ENCODE measurements around the gene TPCN2. TPM values are rescaled to one million over a fixed set of nuclear protein-coding genes. Genes with fewer than 3 reads are reported as not detected.

TPCN2 gene
- total RNA-seq, 1 donor from 2014 or later, result 4.5 TPM

- no peak for DNase-seq (ENCODE audit: low read depth)
- no peak for TF ChIP-seq CTCF (IDR thresholded peaks at IDR 0.05; ENCODE audit: insufficient read depth, low read length, severe bottlenecking)
- peaks cover 3% of the 10 kb centered on the region for H3K36me3 ChIP-seq (ENCODE audit: control insufficient read depth, insufficient read depth, low read length)
- H3K4me3 ChIP-seq (ENCODE audit: low read depth, low read length), result no peak overlapping the region
- no peaks in the 10 kb centered on the region for H3K27me3 ChIP-seq (ENCODE audit: control insufficient read depth, insufficient read depth, low read length)
- FAIRE-seq, result no peak
These were observed 22.5 kb downstream of the TPCN2 start for GRCh38 chr11:69071086-69071800.

GRCh38 chr11:69071956-69072355, 23.2 kb downstream of the TPCN2 start:
- no peak for TF ChIP-seq CTCF (IDR thresholded peaks at IDR 0.05; ENCODE audit: insufficient read depth, low read length, severe bottlenecking)
- DNase-seq (ENCODE audit: low read depth) (no peak), FAIRE-seq (no peak)
- no peak overlapping the region for H3K4me3 ChIP-seq (ENCODE audit: low read depth, low read length)
- H3K36me3 ChIP-seq (ENCODE audit: control insufficient read depth, insufficient read depth, low read length), result peaks cover 3% of the 10 kb centered on the region
- H3K27me3 ChIP-seq (ENCODE audit: control insufficient read depth, insufficient read depth, low read length), result no peaks in the 10 kb centered on the region

GRCh38 chr11:69073469-69073868, 24.7 kb downstream of the TPCN2 start:
- no peak for TF ChIP-seq CTCF (IDR thresholded peaks at IDR 0.05; ENCODE audit: insufficient read depth, low read length, severe bottlenecking)
- DNase-seq (ENCODE audit: low read depth) (no peak), FAIRE-seq (no peak)
- Histone ChIP-seq H3K36me3 (ENCODE audit: control insufficient read depth, insufficient read depth, low read length) (peaks cover 1% of the 10 kb centered on the region), H3K4me3 (ENCODE audit: low read depth, low read length) (no peak overlapping the region), H3K27me3 (ENCODE audit: control insufficient read depth, insufficient read depth, low read length) (no peaks in the 10 kb centered on the region)

GRCh38 chr11:69074375-69075140, 25.8 kb downstream of the TPCN2 start:
- H3K36me3 ChIP-seq (ENCODE audit: control insufficient read depth, insufficient read depth, low read length), result peaks cover 5% of the 10 kb centered on the region

GRCh38 chr11:69075421-69076128, 26.8 kb downstream of the TPCN2 start:
- H3K36me3 ChIP-seq (ENCODE audit: control insufficient read depth, insufficient read depth, low read length), result peaks cover 5% of the 10 kb centered on the region
- FAIRE-seq, result no peak
- H3K4me3 ChIP-seq (ENCODE audit: low read depth, low read length), result no peak overlapping the region

More at GRCh38 chr11:69074375-69075140, 25.8 kb downstream of the TPCN2 start:
- Histone ChIP-seq H3K4me3 (ENCODE audit: low read depth, low read length) (no peak overlapping the region), H3K27me3 (ENCODE audit: control insufficient read depth, insufficient read depth, low read length) (no peaks in the 10 kb centered on the region)
- TF ChIP-seq CTCF (IDR thresholded peaks at IDR 0.05; ENCODE audit: insufficient read depth, low read length, severe bottlenecking), result no peak
- peak; percentile 72 for FAIRE-seq
- no peak for DNase-seq (ENCODE audit: low read depth)

More at GRCh38 chr11:69075421-69076128, 26.8 kb downstream of the TPCN2 start:
- no peak for DNase-seq (ENCODE audit: low read depth)
- no peak for TF ChIP-seq CTCF (IDR thresholded peaks at IDR 0.05; ENCODE audit: insufficient read depth, low read length, severe bottlenecking)
- H3K27me3 ChIP-seq (ENCODE audit: control insufficient read depth, insufficient read depth, low read length), result no peaks in the 10 kb centered on the region

Data from bronchial epithelial cell (primary cell).